T-helper 2 cell treated with Interferon-gamma antibody and Interleukin-4, amounts not matched to agents 5 μg/mL and 100 μg/mL, for 36 hours (primary cell): ENCODE data around the gene NEURL3.
"Not testable (repeated sequence)": the region's sequence is repeated elsewhere in the genome, so short reads cannot be mapped to it uniquely, and the experiment has no call there.

Source experiments
- DNase-seq: peaks from one replicate; pipeline ENCODE4 v3.0.0; 2021; ENCODE audit warnings: low spot score
- H3K27ac Mint-ChIP-seq: one replicate; pipeline ENCODE4 v1.8.0; 2021; ENCODE audit warnings: mild to moderate bottlenecking, mixed read lengths
- H3K27me3 Mint-ChIP-seq: one replicate; pipeline ENCODE4 v1.8.0; 2021; ENCODE audit warnings: low read depth, mixed read lengths
- H3K36me3 Mint-ChIP-seq: one replicate; pipeline ENCODE4 v1.8.0; 2021; ENCODE audit warnings: low read depth, mixed read lengths
- H3K4me1 Mint-ChIP-seq: one replicate; pipeline ENCODE4 v1.8.0; 2021; ENCODE audit warnings: low read depth, mixed read lengths
- H3K4me3 Mint-ChIP-seq: one replicate; pipeline ENCODE4 v1.8.0; 2022; ENCODE audit warnings: mild to moderate bottlenecking, moderate library complexity, mixed read lengths
- H3K9me3 Mint-ChIP-seq: one replicate; pipeline ENCODE4 v1.8.0; 2021; ENCODE audit warnings: mixed read lengths

NEURL3 gene, protein sequence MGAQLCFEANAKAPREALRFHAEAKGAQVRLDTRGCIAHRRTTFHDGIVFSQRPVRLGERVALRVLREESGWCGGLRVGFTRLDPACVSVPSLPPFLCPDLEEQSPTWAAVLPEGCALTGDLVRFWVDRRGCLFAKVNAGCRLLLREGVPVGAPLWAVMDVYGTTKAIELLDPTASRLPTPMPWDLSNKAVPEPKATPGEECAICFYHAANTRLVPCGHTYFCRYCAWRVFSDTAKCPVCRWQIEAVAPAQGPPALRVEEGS

DNA sequence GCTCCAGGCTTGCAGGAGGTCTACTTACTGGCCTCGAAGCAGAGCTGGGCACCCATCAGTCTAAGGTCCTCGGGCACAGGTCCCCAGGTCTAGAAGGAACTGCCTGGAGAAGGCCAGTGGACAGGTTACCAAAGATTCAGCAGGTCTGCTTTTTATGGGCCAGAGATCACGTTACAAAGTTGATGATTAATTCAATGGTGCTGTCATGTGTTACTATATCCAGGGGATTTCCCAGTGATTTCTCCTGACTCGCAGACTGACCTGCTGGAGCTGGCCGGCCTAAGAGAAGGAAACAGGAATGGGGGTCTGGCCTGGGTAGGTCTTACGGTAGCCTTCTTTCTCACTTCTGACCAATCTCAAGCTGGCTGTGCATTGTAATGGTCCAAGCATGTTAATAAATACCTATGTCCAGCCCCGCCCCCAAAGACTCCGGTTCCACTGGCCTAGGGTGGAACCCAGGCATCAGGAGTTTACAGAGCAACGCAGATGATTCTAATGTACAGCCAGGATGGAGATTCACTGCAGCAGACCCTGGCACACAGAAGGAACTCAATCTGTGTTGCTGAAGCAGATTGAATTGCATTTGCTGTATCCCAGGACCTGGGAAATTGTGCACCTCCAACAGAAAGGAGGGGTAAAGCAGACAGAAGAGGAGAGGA lies at the start of gene NEURL3:
Gene NEURL3 (minus strand): TSS at position 127 of the 659 bp plus-strand sequence. CDS start 71 bp downstream, at position 56.
- no peak within 1 kb of the TSS for H3K27ac Mint-ChIP-seq
- H3K4me1 Mint-ChIP-seq = peaks cover 30% of the 10 kb centered on the region
- H3K9me3 Mint-ChIP-seq = no peaks in the 10 kb centered on the region
- H3K36me3 Mint-ChIP-seq = no peaks in the 10 kb centered on the region
- H3K27me3 Mint-ChIP-seq = no peaks in the 10 kb centered on the region
- no peak for DNase-seq
- no peak within 1 kb of the TSS for H3K4me3 Mint-ChIP-seq

DNA sequence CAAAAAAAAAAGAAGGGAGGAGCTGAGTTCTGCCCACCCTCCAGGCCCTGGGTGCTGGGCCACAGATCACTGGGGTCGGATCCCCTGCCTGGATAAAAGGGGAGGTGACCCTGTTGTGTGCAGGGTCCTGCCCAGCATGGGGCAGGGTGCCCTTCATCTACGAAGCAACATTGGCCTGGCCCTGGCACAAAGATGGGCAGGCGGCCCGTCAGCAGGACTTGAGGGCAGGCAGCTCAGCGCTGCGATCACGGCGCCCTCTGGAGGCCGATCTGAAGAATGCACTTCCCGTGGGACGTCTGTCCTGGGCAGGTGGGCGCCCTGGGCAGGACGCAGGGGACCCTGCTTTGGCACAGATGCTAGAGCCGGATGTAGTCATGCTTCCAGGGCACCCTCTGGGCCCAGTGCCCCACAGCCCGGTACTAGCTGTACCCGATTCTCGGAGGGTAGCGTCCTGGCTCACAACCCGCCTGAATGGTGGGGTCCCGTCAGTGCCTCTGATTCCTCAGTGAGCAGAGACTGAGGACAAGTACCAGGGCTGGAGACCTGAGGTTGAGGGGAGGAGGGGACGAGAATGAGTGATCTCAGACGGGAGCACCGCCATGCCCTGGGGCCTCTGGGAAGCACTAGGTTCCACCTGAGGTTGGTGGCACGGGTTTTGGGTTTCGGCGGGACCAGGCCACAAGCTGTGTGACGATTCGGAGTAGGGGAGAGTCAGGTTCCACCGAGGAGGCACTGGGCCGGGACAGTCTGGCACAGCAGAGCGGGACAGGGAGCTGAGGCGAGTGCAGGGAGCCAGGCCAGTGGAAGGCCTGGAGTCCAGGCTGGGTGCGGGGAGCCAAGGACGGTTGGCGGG lies 49.4 kb upstream of the NEURL3 start:
- Mint-ChIP-seq H3K27me3 (no peaks in the 10 kb centered on the region), H3K9me3 (no peaks in the 10 kb centered on the region), H3K36me3 (peaks cover 9% of the 10 kb centered on the region), H3K4me1 (peaks cover 4% of the 10 kb centered on the region), H3K4me3 (no peak overlapping the region), H3K27ac (peak overlapping the region; percentile 10)
- peak; percentile 62 for DNase-seq

DNA sequence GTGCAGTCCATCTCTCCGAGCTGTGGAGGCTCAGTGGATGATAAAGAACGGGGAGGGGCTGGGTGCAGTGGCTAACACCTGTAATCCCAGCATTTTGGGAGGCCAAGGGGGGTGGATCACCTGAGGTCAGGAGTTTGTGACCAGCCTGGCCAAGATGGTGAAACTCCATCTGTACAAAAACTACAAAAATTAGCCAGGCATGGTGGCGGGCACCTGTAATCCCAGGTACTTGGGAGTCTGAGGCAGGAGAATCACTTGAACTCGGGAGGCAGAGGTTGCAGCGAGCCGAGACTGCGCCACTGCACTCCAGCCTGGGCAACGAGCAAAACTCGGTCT lies 48.8 kb upstream of the NEURL3 start:
- H3K27ac Mint-ChIP-seq, H3K27me3 Mint-ChIP-seq, H3K4me3 Mint-ChIP-seq, H3K4me1 Mint-ChIP-seq, H3K9me3 Mint-ChIP-seq, DNase-seq: not testable (repeated sequence)
- peaks cover 10% of the 10 kb centered on the region for H3K36me3 Mint-ChIP-seq

DNA sequence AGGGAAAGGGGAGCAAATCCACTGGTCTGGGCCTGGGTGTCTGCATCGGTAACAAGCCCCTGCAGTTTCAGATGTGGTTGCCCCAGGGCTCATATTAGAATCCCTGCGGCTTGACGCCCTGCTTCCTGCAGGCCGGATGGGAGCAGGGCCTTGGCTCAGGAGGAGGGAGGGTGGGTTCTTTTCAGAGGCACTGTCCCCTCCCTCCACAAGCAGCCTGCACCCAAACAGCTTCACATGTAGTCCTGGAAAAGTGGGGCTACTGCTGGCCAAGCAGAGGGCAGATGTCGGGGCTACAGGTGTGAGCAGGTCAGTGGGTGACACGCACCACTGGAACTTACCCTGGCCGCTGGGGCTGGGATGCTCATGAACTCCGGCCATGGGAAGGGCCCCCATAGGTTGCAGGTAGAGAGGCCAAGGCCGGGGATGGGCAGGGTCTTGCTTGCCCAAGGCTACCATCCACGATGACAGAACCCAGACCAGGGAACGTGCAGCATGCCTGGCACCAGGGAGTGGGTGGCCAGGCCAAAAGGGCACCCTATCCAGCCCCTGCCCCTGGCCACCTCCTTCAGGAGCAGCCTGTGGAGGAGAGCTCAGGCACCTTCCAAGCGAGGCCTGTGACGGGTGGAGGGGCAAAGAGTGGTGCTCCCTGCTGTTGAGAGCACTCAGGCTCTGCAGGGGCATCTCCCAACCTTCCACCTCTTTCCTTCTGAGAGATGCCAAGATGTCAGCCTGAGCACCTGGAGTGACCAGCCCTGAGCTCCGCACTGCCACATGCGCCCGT lies 48.2 kb upstream of the NEURL3 start:
- peaks cover 4% of the 10 kb centered on the region for H3K4me1 Mint-ChIP-seq
- H3K36me3 Mint-ChIP-seq = peaks cover 12% of the 10 kb centered on the region
- H3K27me3 Mint-ChIP-seq = no peaks in the 10 kb centered on the region
- no peak for DNase-seq
- no peak overlapping the region for H3K27ac Mint-ChIP-seq
- no peak overlapping the region for H3K4me3 Mint-ChIP-seq
- H3K9me3 Mint-ChIP-seq = no peaks in the 10 kb centered on the region

DNA sequence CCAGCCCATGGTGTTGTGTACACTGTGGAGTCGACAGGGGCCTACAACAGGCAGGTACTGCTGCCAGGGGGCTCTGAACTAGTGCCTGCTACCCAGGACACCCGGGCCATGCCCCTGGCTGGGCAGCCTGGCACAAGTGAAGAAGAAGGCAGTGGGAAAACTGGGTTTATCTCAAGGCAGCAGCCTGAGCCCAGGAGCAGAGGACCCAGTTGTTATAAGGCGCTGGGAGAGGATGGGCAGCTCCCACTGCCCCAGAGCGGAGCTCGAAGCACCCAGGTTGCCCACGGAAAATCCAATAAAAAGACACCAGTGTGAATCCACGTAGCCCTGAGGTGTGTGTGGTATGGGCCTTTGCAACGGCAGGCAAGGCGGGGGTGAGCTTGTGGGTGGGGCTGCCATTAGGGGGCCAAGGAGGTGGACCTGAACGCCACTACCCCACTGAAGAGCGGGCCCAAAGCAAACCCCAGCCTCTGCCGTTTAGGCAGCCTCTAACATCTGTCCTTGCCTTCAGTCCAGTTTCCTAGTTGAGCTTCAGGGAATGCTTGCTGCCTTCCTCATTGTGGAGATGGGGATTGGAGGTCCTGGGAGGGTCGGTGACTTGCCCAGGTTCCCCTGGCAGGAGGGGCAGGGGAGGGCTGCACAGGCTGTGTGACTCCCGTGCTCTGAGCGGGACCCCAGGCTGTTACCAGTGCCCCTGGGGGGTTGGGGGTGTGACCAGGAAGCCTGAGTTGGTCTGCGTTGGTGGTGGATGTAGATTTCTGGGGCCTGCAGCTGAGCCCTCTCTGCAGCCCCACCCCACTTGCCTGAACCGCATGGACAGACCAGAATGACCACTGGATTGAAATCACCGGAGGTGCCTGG lies 47.4 kb upstream of the NEURL3 start:
- H3K27ac Mint-ChIP-seq = no peak overlapping the region
- peaks cover 17% of the 10 kb centered on the region for H3K36me3 Mint-ChIP-seq
- H3K4me1 Mint-ChIP-seq = peaks cover 5% of the 10 kb centered on the region
- H3K4me3 Mint-ChIP-seq = no peak overlapping the region
- DNase-seq = no peak
- no peaks in the 10 kb centered on the region for H3K27me3 Mint-ChIP-seq
- no peaks in the 10 kb centered on the region for H3K9me3 Mint-ChIP-seq

DNA sequence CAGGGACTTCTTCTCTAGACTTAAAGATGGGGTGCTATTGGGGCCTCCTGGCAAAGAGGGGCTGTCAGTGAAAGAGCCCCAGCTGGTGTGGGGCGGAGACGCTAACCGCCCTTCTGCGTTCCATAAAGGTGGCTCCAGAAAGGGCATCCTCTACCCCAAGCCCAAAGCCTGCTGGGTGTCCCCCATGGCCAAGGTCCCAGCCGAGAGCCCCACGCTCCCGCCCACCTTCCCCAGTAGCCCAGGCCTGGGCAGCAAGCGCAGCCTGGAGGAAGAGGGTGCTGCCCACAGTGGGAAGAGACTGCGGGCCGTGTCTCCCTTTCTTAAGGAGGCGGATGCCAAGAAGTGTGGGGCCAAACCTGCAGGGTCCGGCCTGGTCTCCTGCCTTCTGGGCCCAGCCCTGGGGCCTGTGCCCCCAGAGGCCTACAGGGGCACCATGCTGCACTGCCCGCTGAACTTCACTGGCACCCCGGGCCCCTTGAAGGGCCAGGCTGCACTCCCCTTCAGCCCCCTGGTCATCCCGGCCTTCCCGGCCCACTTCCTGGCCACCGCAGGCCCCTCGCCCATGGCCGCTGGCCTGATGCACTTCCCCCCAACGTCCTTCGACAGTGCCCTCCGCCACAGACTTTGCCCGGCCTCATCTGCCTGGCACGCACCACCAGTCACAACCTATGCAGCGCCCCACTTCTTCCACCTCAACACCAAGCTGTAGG lies 46.6 kb upstream of the NEURL3 start:
- Mint-ChIP-seq H3K27ac (no peak overlapping the region), H3K27me3 (no peaks in the 10 kb centered on the region), H3K4me3 (no peak overlapping the region), H3K4me1 (peaks cover 9% of the 10 kb centered on the region), H3K36me3 (peaks cover 23% of the 10 kb centered on the region), H3K9me3 (no peaks in the 10 kb centered on the region)
- no peak for DNase-seq

DNA sequence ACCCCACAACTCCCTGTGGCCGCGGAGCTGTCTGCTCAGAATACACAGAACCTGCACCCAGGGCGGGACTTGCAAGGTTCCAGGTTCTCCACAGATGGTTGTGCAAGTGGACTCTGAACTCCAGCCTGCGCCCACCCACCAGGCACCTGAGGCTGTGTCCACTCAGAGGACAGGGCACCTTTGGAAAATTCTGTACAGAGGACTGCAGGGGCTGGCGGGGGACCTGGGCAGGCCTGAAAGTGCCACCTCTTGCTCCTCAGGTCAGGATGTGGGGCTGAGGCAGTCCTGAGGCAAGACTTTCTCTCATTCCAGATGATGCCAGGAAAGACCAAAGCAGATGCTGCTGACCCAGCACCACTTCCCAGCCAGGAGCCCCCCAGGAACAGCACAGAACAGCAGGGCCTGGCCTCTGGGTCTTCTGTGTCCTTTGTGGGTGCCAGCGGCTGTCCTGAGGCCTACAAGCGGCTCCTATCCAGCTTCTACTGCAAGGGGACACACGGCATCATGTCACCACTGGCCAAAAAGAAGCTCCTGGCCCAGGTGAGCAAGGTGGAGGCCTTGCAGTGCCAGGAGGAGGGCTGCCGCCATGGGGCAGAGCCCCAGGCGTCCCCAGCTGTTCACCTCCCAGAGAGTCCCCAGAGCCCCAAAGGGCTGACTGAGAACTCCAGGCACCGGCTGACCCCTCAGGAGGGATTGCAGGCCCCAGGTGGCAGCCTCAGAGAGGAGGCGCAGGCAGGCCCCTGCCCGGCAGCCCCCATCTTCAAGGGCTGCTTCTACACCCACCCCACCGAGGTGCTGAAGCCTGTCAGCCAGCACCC lies 45.8 kb upstream of the NEURL3 start:
- DNase-seq = no peak
- H3K9me3 Mint-ChIP-seq = no peaks in the 10 kb centered on the region
- H3K27ac Mint-ChIP-seq = no peak overlapping the region
- no peaks in the 10 kb centered on the region for H3K27me3 Mint-ChIP-seq
- H3K36me3 Mint-ChIP-seq = peaks cover 31% of the 10 kb centered on the region
- H3K4me1 Mint-ChIP-seq = peaks cover 15% of the 10 kb centered on the region
- no peak overlapping the region for H3K4me3 Mint-ChIP-seq

DNA sequence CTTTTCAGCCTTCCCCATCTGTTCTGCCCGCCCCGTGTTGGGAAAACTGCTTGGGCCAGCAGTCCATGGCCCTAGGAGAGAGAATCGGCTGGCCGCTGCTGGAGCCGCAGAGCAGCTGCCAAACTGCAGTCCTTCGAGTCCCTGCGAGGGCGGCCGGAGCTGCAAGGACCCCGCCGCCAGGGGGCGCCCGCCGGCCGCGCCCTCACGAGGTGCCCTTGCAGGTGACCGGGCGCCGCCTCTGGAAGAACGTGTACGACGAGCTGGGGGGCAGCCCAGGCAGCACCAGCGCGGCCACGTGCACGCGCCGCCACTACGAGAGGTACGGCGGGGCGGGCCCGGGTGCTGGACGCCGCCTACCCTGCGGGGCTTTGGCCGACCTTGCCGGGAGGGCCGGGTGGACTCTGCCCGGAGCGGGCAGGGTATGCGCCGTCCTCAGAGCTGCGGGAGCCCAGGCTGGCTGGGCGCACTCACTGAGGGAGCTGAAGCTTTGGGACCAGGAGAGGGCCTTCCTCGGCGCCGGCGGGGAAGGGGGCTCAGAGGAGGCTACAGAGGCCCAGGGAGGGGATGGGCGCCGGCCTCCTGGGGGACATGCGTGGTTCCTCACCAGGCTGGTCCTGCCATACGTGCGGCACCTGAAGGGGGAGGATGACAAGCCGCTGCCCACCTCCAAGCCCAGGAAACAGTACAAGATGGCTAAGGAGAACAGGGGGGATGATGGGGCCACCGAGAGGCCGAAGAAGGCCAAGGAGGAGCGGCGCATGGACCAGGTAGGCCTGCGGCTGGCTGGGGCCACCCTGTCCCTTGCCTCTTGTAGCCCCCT lies 45.0 kb upstream of the NEURL3 start:
- H3K4me1 Mint-ChIP-seq = peaks cover 19% of the 10 kb centered on the region
- H3K27ac Mint-ChIP-seq = no peak overlapping the region
- no peak for DNase-seq
- H3K9me3 Mint-ChIP-seq = no peaks in the 10 kb centered on the region
- no peak overlapping the region for H3K4me3 Mint-ChIP-seq
- H3K27me3 Mint-ChIP-seq = no peaks in the 10 kb centered on the region
- H3K36me3 Mint-ChIP-seq = peaks cover 37% of the 10 kb centered on the region

DNA sequence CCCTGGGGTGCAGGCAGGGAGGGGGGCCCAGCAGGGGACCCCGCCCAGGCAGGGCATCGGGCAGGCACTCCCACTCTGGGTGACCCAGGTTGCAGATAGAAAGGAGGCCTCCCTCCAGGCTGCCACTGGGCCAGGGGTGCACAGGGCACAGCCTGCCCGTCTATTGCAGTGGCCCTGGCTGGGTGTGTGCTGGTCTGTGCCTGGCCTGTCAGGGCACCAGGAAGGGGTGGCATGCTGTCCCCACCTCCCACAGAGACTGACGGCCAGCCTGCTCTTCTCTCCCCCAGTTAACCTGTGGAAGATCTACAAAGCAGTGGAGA lies 44.3 kb upstream of the NEURL3 start:
- no peak overlapping the region for H3K4me3 Mint-ChIP-seq
- H3K4me1 Mint-ChIP-seq = peaks cover 25% of the 10 kb centered on the region
- no peaks in the 10 kb centered on the region for H3K9me3 Mint-ChIP-seq
- peaks cover 45% of the 10 kb centered on the region for H3K36me3 Mint-ChIP-seq
- no peak overlapping the region for H3K27ac Mint-ChIP-seq
- no peaks in the 10 kb centered on the region for H3K27me3 Mint-ChIP-seq
- no peak for DNase-seq

DNA sequence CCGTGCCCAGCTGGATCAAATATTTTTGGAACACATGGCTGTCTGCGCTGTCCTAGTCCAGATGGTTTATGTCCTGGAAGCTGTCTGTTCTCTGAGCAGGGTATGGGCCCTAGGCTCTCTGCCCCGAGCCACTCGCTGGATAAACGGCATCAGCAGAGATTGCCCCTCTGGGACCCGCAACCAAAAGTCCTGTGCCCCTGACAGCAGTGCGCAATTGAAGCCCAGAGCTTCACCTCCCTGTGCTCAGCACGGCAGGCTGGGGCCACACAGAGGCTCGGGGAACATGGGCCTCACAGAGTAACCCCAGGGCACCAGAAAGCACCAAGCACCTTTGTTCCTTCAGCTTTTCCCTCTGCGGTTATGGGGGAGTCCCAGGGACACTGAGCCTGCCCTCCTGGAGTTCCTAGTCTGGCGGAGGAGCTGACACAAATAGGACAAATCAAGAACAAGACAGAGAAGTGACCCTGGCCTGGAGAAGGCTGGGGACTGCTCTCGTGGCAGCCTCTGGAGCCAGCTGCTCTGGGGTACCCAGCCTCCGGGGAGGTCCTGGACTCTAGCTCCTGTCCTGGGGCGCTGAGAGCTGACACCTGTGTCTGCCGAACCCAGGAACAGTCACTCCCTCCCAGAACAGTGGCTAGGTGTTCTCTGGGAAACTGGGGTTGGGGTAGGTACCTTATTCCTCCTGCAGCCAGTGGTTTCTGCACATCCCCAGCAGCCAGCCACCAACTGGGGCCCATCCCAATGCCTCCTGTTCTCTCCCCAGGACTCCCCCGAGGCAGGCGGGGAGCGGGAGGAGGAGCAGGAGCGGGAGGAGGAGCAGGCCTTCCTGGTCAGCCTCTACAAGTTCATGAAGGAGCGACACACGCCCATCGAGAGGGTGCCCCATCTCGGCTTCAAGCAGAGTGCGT lies 43.7 kb upstream of the NEURL3 start:
- Mint-ChIP-seq H3K27me3 (no peaks in the 10 kb centered on the region), H3K36me3 (peaks cover 51% of the 10 kb centered on the region), H3K4me1 (peaks cover 31% of the 10 kb centered on the region), H3K9me3 (no peaks in the 10 kb centered on the region), H3K27ac (no peak overlapping the region), H3K4me3 (no peak overlapping the region)
- no peak for DNase-seq

DNA sequence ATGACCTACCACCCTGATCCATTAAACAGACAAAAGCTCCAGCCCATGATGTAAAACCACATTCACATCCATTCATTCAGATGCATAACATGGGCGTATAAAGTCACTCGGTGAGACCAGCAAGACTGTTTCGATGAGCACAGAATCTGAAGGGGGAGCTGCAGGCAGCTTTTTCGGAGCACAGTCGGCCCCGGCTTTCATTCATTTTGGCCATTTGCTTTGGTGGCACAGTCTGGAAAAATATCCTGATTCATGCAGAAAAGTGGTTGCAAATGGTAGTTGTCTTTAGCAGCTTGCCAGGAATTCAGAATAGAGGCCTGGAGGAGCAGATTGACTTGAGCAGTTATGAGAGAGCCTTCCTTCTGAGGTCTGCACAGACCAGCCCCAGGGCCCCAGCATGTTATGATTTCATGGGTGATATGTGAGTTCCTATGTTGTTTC lies 42.6 kb upstream of the NEURL3 start:
- H3K4me3 Mint-ChIP-seq = peak overlapping the region; percentile 18
- H3K36me3 Mint-ChIP-seq = peaks cover 59% of the 10 kb centered on the region
- H3K27me3 Mint-ChIP-seq = no peaks in the 10 kb centered on the region
- H3K9me3 Mint-ChIP-seq = no peaks in the 10 kb centered on the region
- peak overlapping the region; percentile 20 for H3K27ac Mint-ChIP-seq
- H3K4me1 Mint-ChIP-seq = peaks cover 39% of the 10 kb centered on the region
- no peak for DNase-seq
